Cerebellar cortex (tissue), 1 donor: ENCODE results near the gene HOXC13.

ENCODE experiments used
- DNase-seq: peaks from one replicate; pipeline ENCODE4 v3.0.0-alpha.2; 2015; ENCODE audit warnings: low spot score

Gene HOXC13

DNA sequence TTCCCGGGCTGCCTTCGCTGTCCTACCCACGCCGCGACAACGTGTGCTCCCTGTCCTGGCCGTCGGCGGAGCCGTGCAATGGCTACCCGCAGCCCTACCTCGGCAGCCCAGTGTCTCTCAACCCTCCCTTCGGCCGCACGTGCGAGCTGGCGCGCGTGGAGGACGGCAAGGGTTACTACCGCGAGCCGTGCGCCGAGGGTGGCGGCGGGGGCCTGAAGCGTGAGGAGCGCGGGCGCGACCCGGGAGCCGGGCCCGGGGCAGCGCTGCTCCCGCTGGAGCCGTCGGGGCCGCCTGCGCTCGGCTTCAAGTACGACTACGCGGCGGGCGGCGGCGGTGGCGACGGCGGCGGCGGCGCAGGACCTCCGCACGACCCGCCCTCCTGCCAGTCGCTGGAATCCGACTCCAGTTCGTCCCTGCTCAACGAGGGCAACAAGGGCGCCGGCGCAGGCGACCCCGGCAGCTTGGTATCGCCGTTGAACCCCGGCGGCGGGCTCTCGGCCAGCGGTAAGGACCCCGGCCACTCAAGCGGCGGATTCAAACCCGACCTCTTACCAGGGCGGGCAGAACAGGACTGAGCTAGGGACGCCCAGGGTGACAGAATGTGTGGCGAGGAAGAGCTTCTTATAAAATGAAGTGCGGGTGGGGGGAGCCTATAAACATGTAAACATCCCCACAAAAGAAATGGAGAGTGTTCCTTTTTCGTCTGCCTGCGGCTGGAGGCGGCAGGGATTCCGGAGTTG is 16.6 kb downstream of the HOXC13 start:
- DNase-seq, result no peak

DNA sequence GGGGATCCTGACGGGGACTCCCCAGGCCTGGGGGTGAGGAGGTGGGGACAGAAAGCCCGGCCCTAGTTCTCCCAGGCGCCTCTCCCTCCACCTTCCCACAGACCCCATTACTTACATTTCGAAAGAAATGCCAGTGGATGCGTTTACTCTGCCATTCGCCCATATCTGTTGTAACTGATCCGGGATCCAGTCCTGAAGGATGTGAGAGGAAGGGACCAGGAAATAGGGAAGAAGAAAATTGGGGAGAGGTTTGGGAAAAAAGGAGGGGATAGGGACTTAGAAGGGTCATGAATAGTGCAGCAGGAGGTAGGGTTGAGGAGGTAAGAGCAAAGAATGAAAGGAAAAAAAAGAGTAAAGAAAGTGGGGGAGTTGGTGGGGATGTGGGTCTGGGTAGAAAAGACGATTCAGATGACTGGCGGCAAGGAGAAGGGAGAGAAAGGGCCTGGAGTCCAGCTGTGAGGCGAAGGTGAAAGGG is 17.2 kb downstream of the HOXC13 start:
- DNase-seq, result no peak

- DNase-seq, result no peak
These were observed 17.7 kb downstream of the HOXC13 start for GRCh38 chr12:53956251-53956887.

- no peak for DNase-seq
These were observed 18.4 kb downstream of the HOXC13 start for GRCh38 chr12:53956914-53957536.

DNA sequence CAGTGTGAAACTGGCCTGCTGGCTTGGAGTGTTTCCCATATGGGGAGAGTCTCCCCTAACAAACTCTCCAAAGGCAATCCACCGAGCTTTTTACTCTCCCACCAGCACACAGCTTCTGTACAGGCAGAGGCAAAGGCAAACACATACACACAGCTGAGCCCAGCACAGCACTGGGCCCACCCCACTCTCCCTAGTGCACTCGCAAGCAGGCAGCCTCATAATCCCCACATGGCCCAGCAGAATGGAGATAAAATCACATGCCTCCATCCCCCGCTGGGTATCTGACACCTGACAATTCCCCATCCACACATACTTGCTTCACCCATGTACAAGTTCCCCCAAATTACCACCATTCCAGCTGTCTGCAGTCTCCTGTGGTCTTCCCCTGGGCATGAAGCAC is 19.5 kb downstream of the HOXC13 start:
- DNase-seq, result no peak

- no peak for DNase-seq
These were observed 20.7 kb downstream of the HOXC13 start for GRCh38 chr12:53959314-53959713.

DNA sequence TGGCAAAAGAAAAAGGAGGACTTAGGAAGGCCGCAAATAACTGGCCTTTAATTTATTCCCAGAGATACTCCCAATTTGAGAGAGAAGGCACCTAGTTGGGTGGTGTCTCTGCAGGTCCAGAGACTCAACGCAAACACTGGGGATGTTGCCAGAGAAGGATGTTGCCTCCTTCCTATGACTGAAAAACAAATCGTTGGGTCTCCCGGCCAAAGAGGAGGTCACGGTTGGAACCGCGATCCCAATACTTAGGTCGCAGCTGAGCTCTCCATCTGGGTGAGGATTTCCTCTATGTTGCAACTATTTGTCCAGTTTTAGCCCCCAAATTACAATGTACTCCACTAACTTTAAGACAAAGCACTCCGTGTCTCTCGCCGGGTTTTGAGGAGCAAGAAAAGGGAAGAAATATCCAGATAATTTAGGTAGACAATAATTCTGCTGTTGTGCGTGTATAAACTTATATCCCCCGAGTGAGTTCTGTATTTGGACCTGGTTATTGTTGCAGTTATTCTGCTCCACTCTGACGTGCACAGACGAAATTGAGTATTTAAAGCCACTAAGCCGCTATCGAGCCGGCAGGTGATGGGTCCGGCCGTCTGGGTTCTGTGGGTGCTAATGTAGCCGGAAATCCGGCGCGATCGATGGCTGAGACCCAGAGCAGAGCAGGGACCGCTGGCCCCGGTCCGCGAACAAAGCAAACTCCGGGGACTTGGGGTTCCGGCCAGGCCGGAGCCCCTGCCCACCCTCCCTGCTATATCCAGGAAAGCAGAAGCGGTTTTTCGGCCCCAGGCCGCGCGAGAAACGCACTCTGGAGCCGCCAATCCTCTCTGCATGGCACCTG is 21.8 kb downstream of the HOXC13 start:
- no peak for DNase-seq

- DNase-seq, result no peak
These were observed 22.6 kb downstream of the HOXC13 start for GRCh38 chr12:53961025-53961761.

DNA sequence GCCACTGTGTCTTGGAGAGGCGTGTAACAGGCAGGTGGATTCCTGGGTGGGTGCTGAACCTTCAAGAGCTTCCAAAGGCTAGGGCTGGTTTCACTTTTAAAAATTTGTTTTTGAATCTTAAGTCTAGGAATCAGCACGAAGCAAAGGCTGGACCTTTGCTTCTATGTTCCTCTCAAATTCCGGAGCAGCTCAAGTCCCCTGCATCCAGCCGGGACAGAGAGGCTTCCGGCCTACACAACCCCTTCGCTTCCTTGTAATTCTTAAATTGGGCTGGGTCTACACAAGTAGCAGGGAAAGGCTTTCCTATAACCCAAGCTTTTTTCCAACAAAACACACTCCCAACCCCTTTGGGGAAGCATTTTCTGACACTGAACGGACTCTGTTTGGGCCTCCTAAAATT is 24.4 kb downstream of the HOXC13 start:
- no peak for DNase-seq

DNA sequence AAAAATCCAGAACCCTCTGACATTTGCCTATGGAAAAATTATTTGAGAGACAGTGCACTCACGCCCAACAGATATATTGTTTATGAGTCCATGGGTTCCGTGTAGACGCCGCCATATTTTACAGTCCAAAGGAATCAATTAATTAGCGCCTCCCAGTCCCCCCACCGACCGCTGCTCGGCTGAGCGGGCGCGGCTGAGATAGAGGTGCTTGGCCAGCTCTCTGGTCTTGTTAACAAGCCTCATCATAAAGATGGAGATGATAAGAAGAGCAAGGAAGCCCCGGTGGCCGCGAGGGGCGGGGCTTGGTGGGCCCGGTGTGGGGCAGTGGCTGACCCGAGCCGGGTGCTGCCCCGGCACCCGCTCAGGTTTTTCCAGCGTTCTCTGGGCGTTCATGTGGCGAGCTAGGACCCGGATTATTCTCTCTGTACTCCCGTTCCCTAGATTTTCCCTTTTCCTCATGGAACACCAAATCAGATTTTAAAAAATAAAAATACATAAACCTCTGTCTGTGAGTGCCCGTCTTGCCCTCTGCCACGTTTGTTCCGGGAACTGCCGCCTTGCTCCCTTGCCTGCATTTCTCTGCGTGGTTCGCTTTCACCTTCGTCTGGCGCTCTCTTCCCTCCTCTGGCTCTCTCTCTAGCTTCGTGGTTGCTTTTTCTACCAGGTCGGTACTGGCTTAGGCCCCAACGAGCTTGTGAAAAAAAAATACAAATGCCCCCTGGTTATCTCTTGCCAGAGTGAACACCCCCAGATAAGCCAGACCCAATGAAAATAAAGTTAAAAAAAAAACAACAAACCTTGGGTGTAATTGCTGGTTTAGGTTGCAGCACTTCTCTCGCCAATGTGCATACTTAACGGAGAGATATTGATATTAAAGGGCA is 25.0 kb downstream of the HOXC13 start:
- DNase-seq, result no peak

DNA sequence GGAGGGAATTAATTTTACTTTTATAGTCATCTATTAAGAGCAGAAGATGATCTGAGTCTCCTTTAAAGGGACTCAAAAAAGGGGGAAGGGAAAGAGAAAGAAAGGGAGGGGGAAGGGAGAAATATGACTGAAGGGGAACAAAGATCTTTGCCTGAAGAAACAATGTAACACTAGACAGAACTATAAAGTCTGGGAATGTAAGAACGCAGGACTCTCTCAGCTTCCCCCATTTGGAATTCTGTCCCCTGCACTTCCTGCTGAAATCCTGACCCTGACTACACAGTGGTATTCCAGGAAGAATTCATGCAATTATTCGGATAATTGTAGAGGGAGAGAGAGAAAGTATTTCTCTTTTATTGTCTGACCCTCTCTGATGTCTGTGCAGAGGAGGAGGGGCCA is 25.7 kb downstream of the HOXC13 start:
- DNase-seq, result no peak

- no peak for DNase-seq
These were observed 26.9 kb downstream of the HOXC13 start for GRCh38 chr12:53965281-53966084.

DNA sequence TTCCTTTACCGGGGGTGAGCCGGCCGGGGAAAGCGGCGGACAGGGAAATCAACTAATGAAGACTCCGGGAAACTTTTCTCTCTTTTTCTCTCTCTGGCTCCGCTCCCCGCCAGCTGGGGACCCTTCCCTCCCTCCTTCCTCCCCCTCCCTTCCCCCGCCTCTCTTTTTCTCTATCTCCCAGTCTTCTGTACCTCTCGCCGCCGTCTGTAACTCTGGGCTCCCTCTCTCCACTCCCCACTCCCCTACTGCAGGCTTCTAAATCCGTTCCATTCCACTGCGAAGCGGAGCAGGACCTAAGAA is 27.4 kb downstream of the HOXC13 start:
- DNase-seq, result no peak

- DNase-seq, result no peak
These were observed 27.9 kb downstream of the HOXC13 start for GRCh38 chr12:53966385-53967133.

DNA sequence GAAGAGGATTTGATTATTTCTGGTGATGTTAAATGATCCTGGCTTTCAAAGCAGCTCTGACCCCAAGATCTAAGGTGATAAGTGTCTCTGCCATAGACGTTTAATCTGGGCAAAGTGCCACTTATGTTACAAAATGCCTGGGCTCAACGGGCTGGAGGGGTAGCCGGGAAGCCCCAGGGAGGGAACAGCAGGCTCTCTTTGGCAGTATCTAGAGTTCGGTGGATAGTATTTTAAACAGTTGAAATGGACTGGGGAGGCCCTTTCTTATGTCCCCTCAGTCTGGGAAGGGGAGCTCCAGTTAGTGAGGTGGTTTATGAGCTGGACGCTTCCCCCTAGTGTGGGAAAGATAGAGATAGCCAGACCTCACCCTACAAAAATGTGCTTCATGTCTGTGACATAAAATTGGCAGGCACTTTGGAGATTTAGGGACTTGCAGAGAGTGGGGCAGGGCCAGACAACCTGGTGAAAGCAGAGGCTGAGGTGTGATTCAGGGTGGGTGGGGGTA is 28.8 kb downstream of the HOXC13 start:
- DNase-seq, result no peak

- DNase-seq, result no peak
These were observed 29.8 kb downstream of the HOXC13 start for GRCh38 chr12:53968214-53969127.

GRCh38 chr12:53969588-53970259 is 31.1 kb downstream of the HOXC13 start:
- DNase-seq, result no peak
